ENCODE data around the gene SIGLEC15. TPM values are rescaled to one million over a fixed set of nuclear protein-coding genes. Genes with fewer than 3 reads are reported as not detected.
A peak's percentile ranks its signal among the peaks of the same experiment; 100 is the strongest.

Gene SIGLEC15
- total RNA-seq (2022) = 0.28 and 0.83 TPM in 2 replicates
- Bru-seq, nascent RNA = percentile 14 among the genes with signal in this experiment
- percentile 3 among the genes with signal in this experiment for BruChase-seq, experiment 1, labeled RNA remaining after a 6-hour chase
- percentile 5 among the genes with signal in this experiment for BruChase-seq, experiment 2, labeled RNA remaining after a 2-hour chase
- long read RNA-seq, partial matches to known transcripts = 0 of 1 reads
- long read RNA-seq, other reads (novel, unspliced or antisense) = 1 of 1 reads

- Mint-ChIP-seq H3K27ac (ENCODE audit: unreplicated experiment) (no peak within 1 kb of the TSS), H3K27me3 (ENCODE audit: unreplicated experiment) (no peaks in the 10 kb centered on the region), H3K4me3 (ENCODE audit: low read depth, unreplicated experiment) (no peak within 1 kb of the TSS), H3K36me3 (ENCODE audit: insufficient read depth, unreplicated experiment) (peaks cover 4% of the 10 kb centered on the region), H3K4me1 (ENCODE audit: low read depth, unreplicated experiment) (peaks cover 28% of the 10 kb centered on the region), H3K9me3 (ENCODE audit: low read depth, unreplicated experiment) (peaks cover 2% of the 10 kb centered on the region)
- intact Hi-C loops (cut with micrococcal nuclease; ENCODE audit: unreplicated experiment) = no loop called here
- no peak for TF ChIP-seq CTCF (IDR thresholded peaks at IDR 0.05; ENCODE audit: unreplicated experiment)
- CTCF ChIA-PET = interaction anchor here (0.6 kb wide), 1 partner anchor 155 kb away, joined by 3 read pairs; no protein-coding TSS in a partner anchor
- no peak for DNase-seq
- no TSS peak for BruUV-seq (replicated peaks)
These were observed at the start of gene SIGLEC15 for GRCh38 chr18:45825258-45826044. TSS of gene SIGLEC15 (plus strand) at chr18:45825675. CDS start at chr18:45825729, 54 bp downstream.

- peaks cover 12% of the 10 kb centered on the region for H3K36me3 Mint-ChIP-seq (ENCODE audit: insufficient read depth, unreplicated experiment)
- peaks cover 8% of the 10 kb centered on the region for H3K9me3 Mint-ChIP-seq (ENCODE audit: low read depth, unreplicated experiment)
- DNase-seq = no peak
- peak overlapping the region; percentile 89 for H3K4me3 Mint-ChIP-seq (ENCODE audit: low read depth, unreplicated experiment)
- H3K27ac Mint-ChIP-seq (ENCODE audit: unreplicated experiment) = peak overlapping the region; percentile 60
- BruUV-seq (replicated peaks) = no TSS peak
- intact Hi-C loops (cut with micrococcal nuclease; ENCODE audit: unreplicated experiment) = loop anchor here (2.0 kb wide), 1 partner anchor 61 kb away; no protein-coding TSS in a partner anchor
- CTCF ChIA-PET = interaction anchor here (1.0 to 1.8 kb wide), 2 partner anchors 26 to 27 kb away, joined by 4 to 5 read pairs; no protein-coding TSS in a partner anchor
- H3K4me1 Mint-ChIP-seq (ENCODE audit: low read depth, unreplicated experiment) = peaks cover 21% of the 10 kb centered on the region
- peaks cover 12% of the 10 kb centered on the region for H3K27me3 Mint-ChIP-seq (ENCODE audit: unreplicated experiment)
- no peak for TF ChIP-seq CTCF (IDR thresholded peaks at IDR 0.05; ENCODE audit: unreplicated experiment)
These were observed 49.7 kb upstream of the SIGLEC15 start for GRCh38 chr18:45775743-45776142.

- Mint-ChIP-seq H3K36me3 (ENCODE audit: insufficient read depth, unreplicated experiment) (peaks cover 12% of the 10 kb centered on the region), H3K27ac (ENCODE audit: unreplicated experiment) (no peak overlapping the region), H3K4me1 (ENCODE audit: low read depth, unreplicated experiment) (peaks cover 21% of the 10 kb centered on the region), H3K27me3 (ENCODE audit: unreplicated experiment) (peaks cover 4% of the 10 kb centered on the region), H3K4me3 (ENCODE audit: low read depth, unreplicated experiment) (no peak overlapping the region), H3K9me3 (ENCODE audit: low read depth, unreplicated experiment) (peaks cover 5% of the 10 kb centered on the region)
- intact Hi-C loops (cut with micrococcal nuclease; ENCODE audit: unreplicated experiment) = no loop called here
- CTCF ChIA-PET = no interaction called here
- no peak for DNase-seq
- BruUV-seq (replicated peaks) = no TSS peak
- no peak for TF ChIP-seq CTCF (IDR thresholded peaks at IDR 0.05; ENCODE audit: unreplicated experiment)
These were observed 48.1 kb upstream of the SIGLEC15 start for GRCh38 chr18:45777393-45777792.

GRCh38 chr18:45780568-45780967 lies 44.9 kb upstream of the SIGLEC15 start:
- CTCF ChIA-PET = no interaction called here
- no peak overlapping the region for H3K27ac Mint-ChIP-seq (ENCODE audit: unreplicated experiment)

More at GRCh38 chr18:45780568-45780967, 44.9 kb upstream of the SIGLEC15 start:
- Mint-ChIP-seq H3K9me3 (ENCODE audit: low read depth, unreplicated experiment) (peaks cover 3% of the 10 kb centered on the region), H3K4me1 (ENCODE audit: low read depth, unreplicated experiment) (peaks cover 16% of the 10 kb centered on the region), H3K4me3 (ENCODE audit: low read depth, unreplicated experiment) (no peak overlapping the region), H3K36me3 (ENCODE audit: insufficient read depth, unreplicated experiment) (peaks cover 1% of the 10 kb centered on the region), H3K27me3 (ENCODE audit: unreplicated experiment) (no peaks in the 10 kb centered on the region)
- TF ChIP-seq CTCF (IDR thresholded peaks at IDR 0.05; ENCODE audit: unreplicated experiment) = no peak
- BruUV-seq (replicated peaks) = no TSS peak
- DNase-seq = no peak
- intact Hi-C loops (cut with micrococcal nuclease; ENCODE audit: unreplicated experiment) = no loop called here
